Measurements from ENCODE around the gene LHFPL6. TPM values are rescaled to one million over a fixed set of nuclear protein-coding genes. Genes with fewer than 3 reads are reported as not detected.

LHFPL6 gene
- total RNA-seq, 1 experiment from 2014 or later = 3.6 TPM

GRCh38 chr13:39402221-39402970, 200.6 kb downstream of the LHFPL6 start:
- H3K4me1 Mint-ChIP-seq (ENCODE audit: low read depth, unreplicated experiment) = no peaks in the 10 kb centered on the region
- ChIA-PET CTCF (no interaction called here), POLR2A (no interaction called here)
- no TSS peak for BruUV-seq (replicated peaks)
- no peak overlapping the region for H3K27ac Mint-ChIP-seq (ENCODE audit: unreplicated experiment)
- H3K27me3 Mint-ChIP-seq (ENCODE audit: insufficient read depth, unreplicated experiment) = peaks cover 9% of the 10 kb centered on the region
- TF ChIP-seq CTCF (IDR thresholded peaks at IDR 0.05; ENCODE audit: insufficient read depth in 1 of 2, low read depth in 1 of 2, low read length in 1 of 2, severe bottlenecking in 1 of 2, unreplicated experiment in 1 of 2) = no peak
- no peaks in the 10 kb centered on the region for H3K36me3 Mint-ChIP-seq (ENCODE audit: insufficient read depth, unreplicated experiment)
- Histone ChIP-seq H3K9me3 (no peaks in the 10 kb centered on the region), H3K27me3 (replicated peaks; ENCODE audit: control insufficient read depth, insufficient read depth, low read length) (no peaks in the 10 kb centered on the region), H3K4me1 (no peaks in the 10 kb centered on the region), H3K4me3 (ENCODE audit: low read depth, low read length) (no peak overlapping the region), H3K36me3 (ENCODE audit: control insufficient read depth, insufficient read depth, low read length) (no peaks in the 10 kb centered on the region)
- intact Hi-C loops (cut with micrococcal nuclease; ENCODE audit: unreplicated experiment) = no loop called here
- H3K9me3 Mint-ChIP-seq (ENCODE audit: unreplicated experiment) = no peaks in the 10 kb centered on the region
- DNase-seq = no peak
- H3K4me3 Mint-ChIP-seq (ENCODE audit: unreplicated experiment) = no peak overlapping the region

- Mint-ChIP-seq H3K9me3 (ENCODE audit: unreplicated experiment) (no peaks in the 10 kb centered on the region), H3K27me3 (ENCODE audit: insufficient read depth, unreplicated experiment) (peaks cover 6% of the 10 kb centered on the region), H3K4me3 (ENCODE audit: unreplicated experiment) (no peak overlapping the region), H3K27ac (ENCODE audit: unreplicated experiment) (no peak overlapping the region), H3K4me1 (ENCODE audit: low read depth, unreplicated experiment) (no peaks in the 10 kb centered on the region), H3K36me3 (ENCODE audit: insufficient read depth, unreplicated experiment) (no peaks in the 10 kb centered on the region)
- no peaks in the 10 kb centered on the region for H3K4me1 ChIP-seq
- BruUV-seq (replicated peaks) = no TSS peak
- no peaks in the 10 kb centered on the region; the same call in 1 of the 2 replicates for H3K27me3 ChIP-seq (replicated peaks; ENCODE audit: control insufficient read depth, insufficient read depth, low read length)
- ChIA-PET POLR2A (no interaction called here), CTCF (no interaction called here)
- H3K36me3 ChIP-seq (ENCODE audit: control insufficient read depth, insufficient read depth, low read length) = no peaks in the 10 kb centered on the region
- no peak overlapping the region for H3K4me3 ChIP-seq (ENCODE audit: low read depth, low read length)
- no peaks in the 10 kb centered on the region for H3K9me3 ChIP-seq
- intact Hi-C loops (cut with micrococcal nuclease; ENCODE audit: unreplicated experiment) = no loop called here
- no peak for DNase-seq
- no peak for TF ChIP-seq CTCF (IDR thresholded peaks at IDR 0.05; ENCODE audit: insufficient read depth in 1 of 2, low read depth in 1 of 2, low read length in 1 of 2, severe bottlenecking in 1 of 2, unreplicated experiment in 1 of 2)
Measured at GRCh38 chr13:39401756-39402155, 201.2 kb downstream of the LHFPL6 start.

- no peaks in the 10 kb centered on the region for H3K9me3 Mint-ChIP-seq (ENCODE audit: unreplicated experiment)
- no peak overlapping the region for H3K4me3 Mint-ChIP-seq (ENCODE audit: unreplicated experiment)
- Histone ChIP-seq H3K4me3 (ENCODE audit: low read depth, low read length) (no peak overlapping the region), H3K27me3 (replicated peaks; ENCODE audit: control insufficient read depth, insufficient read depth, low read length) (no peaks in the 10 kb centered on the region; the same call in 1 of the 2 replicates), H3K4me1 (no peaks in the 10 kb centered on the region), H3K36me3 (ENCODE audit: control insufficient read depth, insufficient read depth, low read length) (no peaks in the 10 kb centered on the region), H3K9me3 (no peaks in the 10 kb centered on the region)
- POLR2A ChIA-PET = no interaction called here
- H3K4me1 Mint-ChIP-seq (ENCODE audit: low read depth, unreplicated experiment) = no peaks in the 10 kb centered on the region
- DNase-seq = no peak
- H3K36me3 Mint-ChIP-seq (ENCODE audit: insufficient read depth, unreplicated experiment) = no peaks in the 10 kb centered on the region
- H3K27me3 Mint-ChIP-seq (ENCODE audit: insufficient read depth, unreplicated experiment) = peaks cover 6% of the 10 kb centered on the region
- H3K27ac Mint-ChIP-seq (ENCODE audit: unreplicated experiment) = no peak overlapping the region
- intact Hi-C loops (cut with micrococcal nuclease; ENCODE audit: unreplicated experiment) = no loop called here
- no peak for TF ChIP-seq CTCF (IDR thresholded peaks at IDR 0.05; ENCODE audit: insufficient read depth in 1 of 2, low read depth in 1 of 2, low read length in 1 of 2, severe bottlenecking in 1 of 2, unreplicated experiment in 1 of 2)
- no TSS peak for BruUV-seq (replicated peaks)
- CTCF ChIA-PET = no interaction called here
Measured at GRCh38 chr13:39401046-39401705, 201.8 kb downstream of the LHFPL6 start.
